Tibial artery (tissue), 4 donors: ENCODE results near the gene ARHGAP15.

ENCODE experiments used
- DNase-seq, 2 donors: peaks; one replicate each; pipeline ENCODE4 v3.0.0-alpha.2; 2019
- H3K27ac ChIP-seq, 2 donors: fragments of 200-600 bp; sonication (generic) in 1 of 2; 1 replicate in 1 of 2; 2 replicates in 1 of 2; pipeline ENCODE4 v1.5.1; 2018 to 2019; ENCODE audit warnings: mild to moderate bottlenecking in 1 of 2
- H3K27me3 ChIP-seq, 2 donors: fragments of 200-600 bp; sonication (generic) in 1 of 2; one replicate each; pipeline versions ENCODE4 v1.5.1 to v1.6.0; 2016 to 2019
- H3K36me3 ChIP-seq, 3 donors: fragments of 200-600 bp; sonication (generic) in 2 of 3; one replicate each; pipeline ENCODE4 v1.5.1; 2016 to 2019; ENCODE audit warnings: mild to moderate bottlenecking in 2 of 3
- H3K4me1 ChIP-seq, 4 donors: fragments of 200-600 bp; sonication (generic) in 2 of 4; 1 replicate in 3 of 4; 2 replicates in 1 of 4; pipeline ENCODE4 v1.5.1; 2016 to 2019
- H3K4me3 ChIP-seq, 2 donors: fragments of 200-600 bp; sonication (generic) in 1 of 2; 1 replicate in 1 of 2; 2 replicates in 1 of 2; pipeline ENCODE4 v1.5.1; 2018 to 2019; ENCODE audit warnings: mild to moderate bottlenecking in 2 of 2
- H3K9me3 ChIP-seq, 3 donors: fragments of 200-600 bp; sonication (generic) in 1 of 3; one replicate each; pipeline ENCODE4 v1.5.1; 2016 to 2019
- intact Hi-C: fragments of 100-400 bp; cut with DNase I; formaldehyde crosslinking; loops from one replicate; pipeline ENCODE4 v1.15.0; 2023; ENCODE audit warnings: low total_unique reads
- TF ChIP-seq, protein P1 (sequence below), 2 experiments: fragments of 200-600 bp in 1 of 2; fragments of 450-650 bp in 1 of 2; IDR thresholded peaks; one replicate each; pipeline ENCODE4 v1.5.1; 2017 to 2019; ENCODE audit warnings: antibody characterized with exemption in 2 of 2, mild to moderate bottlenecking in 1 of 2, moderate library complexity in 1 of 2

The ARHGAP15 gene

DNA sequence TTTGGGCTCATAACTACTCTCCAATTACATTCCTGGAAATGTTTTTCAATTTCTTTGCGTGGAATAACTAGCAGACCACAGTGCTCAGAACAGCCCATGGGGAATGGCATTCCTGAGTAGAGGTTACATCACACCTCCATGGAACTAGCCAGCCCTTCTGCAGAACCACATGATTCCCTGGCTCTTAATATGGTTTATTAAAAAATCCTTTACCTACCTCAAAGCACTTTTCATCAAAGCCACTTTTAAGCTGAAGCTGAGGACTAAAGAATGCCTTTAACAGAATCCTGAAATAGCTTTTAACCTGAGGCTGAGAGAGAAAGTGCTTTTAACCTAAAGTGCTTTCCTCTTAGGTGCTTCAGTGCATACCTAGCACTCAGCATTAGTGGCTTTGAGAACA is 376.3 kb downstream of the ARHGAP15 start:
- Histone ChIP-seq H3K9me3 (no peaks in the 10 kb centered on the region), H3K27ac (no peak overlapping the region), H3K4me1 (no peaks in the 10 kb centered on the region), H3K4me3 (no peak overlapping the region), H3K27me3 (no peaks in the 10 kb centered on the region), H3K36me3 (no peaks in the 10 kb centered on the region)
- TF ChIP-seq, protein P1, sequence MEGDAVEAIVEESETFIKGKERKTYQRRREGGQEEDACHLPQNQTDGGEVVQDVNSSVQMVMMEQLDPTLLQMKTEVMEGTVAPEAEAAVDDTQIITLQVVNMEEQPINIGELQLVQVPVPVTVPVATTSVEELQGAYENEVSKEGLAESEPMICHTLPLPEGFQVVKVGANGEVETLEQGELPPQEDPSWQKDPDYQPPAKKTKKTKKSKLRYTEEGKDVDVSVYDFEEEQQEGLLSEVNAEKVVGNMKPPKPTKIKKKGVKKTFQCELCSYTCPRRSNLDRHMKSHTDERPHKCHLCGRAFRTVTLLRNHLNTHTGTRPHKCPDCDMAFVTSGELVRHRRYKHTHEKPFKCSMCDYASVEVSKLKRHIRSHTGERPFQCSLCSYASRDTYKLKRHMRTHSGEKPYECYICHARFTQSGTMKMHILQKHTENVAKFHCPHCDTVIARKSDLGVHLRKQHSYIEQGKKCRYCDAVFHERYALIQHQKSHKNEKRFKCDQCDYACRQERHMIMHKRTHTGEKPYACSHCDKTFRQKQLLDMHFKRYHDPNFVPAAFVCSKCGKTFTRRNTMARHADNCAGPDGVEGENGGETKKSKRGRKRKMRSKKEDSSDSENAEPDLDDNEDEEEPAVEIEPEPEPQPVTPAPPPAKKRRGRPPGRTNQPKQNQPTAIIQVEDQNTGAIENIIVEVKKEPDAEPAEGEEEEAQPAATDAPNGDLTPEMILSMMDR (IDR thresholded peaks at IDR 0.05), result no peak
- no peak for DNase-seq
- intact Hi-C loops, result no loop called here

DNA sequence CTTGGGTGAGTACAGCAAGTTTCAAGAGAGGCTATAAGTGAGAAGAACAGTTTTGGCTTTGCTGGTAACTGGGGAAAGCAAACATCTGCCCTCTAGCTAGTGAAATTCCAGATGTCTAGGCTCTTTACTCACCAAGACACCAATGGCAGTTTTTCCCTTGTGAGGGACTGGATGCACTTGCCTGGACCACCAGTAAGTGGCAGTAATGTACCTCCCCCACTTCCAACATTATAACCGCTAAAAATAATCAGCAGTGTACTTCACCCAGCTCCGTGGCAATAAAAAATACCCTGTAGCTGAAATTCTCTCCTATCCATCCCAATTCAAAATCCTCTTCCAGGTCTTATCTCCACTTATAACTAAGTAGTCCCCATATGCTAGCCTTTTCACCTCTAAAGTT is 383.9 kb downstream of the ARHGAP15 start:
- intact Hi-C loops, result no loop called here
- peaks cover 0 to 21% (median 10%) of the 10 kb centered on the region in 4 donors for H3K4me1 ChIP-seq
- H3K9me3 ChIP-seq, result no peaks in the 10 kb centered on the region
- H3K4me3 ChIP-seq, result peak overlapping the region in 1 of 2 donors; percentile 5
- TF ChIP-seq, protein P1 (IDR thresholded peaks at IDR 0.05), result peak; percentile 76 to 89
- no peaks in the 10 kb centered on the region for H3K36me3 ChIP-seq
- peak overlapping the region; percentile 47 to 51 for H3K27ac ChIP-seq
- DNase-seq, result peak; percentile 37 to 68
- H3K27me3 ChIP-seq, result no peaks in the 10 kb centered on the region

DNA sequence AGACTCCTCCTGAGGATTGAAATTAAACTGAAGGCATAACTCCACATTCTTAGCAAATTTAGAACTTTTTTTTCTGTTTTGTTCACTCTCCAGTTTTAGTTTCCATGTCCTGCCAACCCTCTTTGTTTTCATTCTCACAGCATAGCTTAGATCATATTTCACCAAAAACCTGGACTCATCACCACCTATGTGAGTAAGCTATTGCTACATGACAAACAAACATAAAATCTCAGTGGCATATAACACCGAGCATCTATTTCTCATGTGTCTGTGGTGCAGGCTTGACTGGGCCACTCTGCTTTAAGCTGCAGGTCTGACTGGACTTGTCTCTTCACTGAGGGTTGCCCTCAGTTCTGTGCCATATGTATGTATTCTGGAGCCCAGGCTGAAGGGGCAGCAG is 385.2 kb downstream of the ARHGAP15 start:
- TF ChIP-seq, protein P1 (IDR thresholded peaks at IDR 0.05), result no peak
- H3K4me3 ChIP-seq, result no peak overlapping the region
- no peaks in the 10 kb centered on the region for H3K27me3 ChIP-seq
- no peaks in the 10 kb centered on the region for H3K9me3 ChIP-seq
- no peaks in the 10 kb centered on the region for H3K36me3 ChIP-seq
- peaks cover 0 to 22% (median 10%) of the 10 kb centered on the region in 4 donors for H3K4me1 ChIP-seq
- peak overlapping the region in 1 of 2 donors; percentile 34 for H3K27ac ChIP-seq
- DNase-seq, result no peak
- intact Hi-C loops, result no loop called here

DNA sequence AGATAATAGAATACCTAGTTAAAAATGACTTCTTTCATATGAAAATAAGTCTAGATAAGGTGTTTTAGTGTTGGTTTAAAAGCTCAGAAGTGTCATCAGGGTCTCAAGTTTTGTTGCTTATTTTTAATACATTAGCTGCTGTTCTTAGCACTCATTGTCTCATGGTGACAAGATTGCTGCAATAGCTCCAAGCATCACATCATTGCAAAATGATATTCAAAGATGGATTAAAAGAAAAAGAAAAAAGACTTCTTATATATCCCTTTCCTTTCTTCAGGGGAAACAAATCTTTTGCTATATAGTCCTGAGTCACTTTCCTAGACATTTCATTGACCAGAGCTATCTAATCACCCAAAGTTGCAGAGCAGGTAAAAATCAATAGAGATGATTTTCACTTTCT is 386.1 kb downstream of the ARHGAP15 start:
- Histone ChIP-seq H3K36me3 (no peaks in the 10 kb centered on the region), H3K27ac (no peak overlapping the region), H3K9me3 (no peaks in the 10 kb centered on the region), H3K27me3 (no peaks in the 10 kb centered on the region), H3K4me1 (peaks cover 0 to 31% (median 10%) of the 10 kb centered on the region in 4 donors), H3K4me3 (no peak overlapping the region)
- DNase-seq, result no peak
- TF ChIP-seq, protein P1 (IDR thresholded peaks at IDR 0.05), result no peak
- intact Hi-C loops, result no loop called here

DNA sequence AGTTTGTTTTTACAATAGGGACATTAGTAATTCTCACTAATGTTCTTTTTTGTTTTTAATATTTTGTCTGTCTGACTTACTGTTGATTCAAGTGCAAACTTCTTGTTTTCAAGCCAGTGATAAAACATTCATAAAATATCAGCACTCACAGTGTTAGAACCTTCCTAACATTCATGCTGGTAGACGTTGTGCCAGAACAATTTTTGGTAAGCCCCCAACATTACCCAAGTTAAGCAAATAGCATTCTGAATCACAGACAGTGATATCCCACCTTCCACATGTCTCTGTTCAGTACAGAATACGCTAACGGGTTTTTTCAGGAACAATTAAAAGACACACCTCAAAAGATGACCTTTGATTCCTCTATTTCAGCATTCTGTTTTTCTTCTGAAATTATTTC is 390.3 kb downstream of the ARHGAP15 start:
- intact Hi-C loops, result no loop called here
- peak overlapping the region in 1 of 2 donors; percentile 7 for H3K27ac ChIP-seq
- H3K4me1 ChIP-seq, result peaks cover 0 to 55% (median 20%) of the 10 kb centered on the region in 4 donors
- no peak for DNase-seq
- no peaks in the 10 kb centered on the region for H3K27me3 ChIP-seq
- no peaks in the 10 kb centered on the region for H3K36me3 ChIP-seq
- H3K9me3 ChIP-seq, result no peaks in the 10 kb centered on the region
- H3K4me3 ChIP-seq, result no peak overlapping the region
- TF ChIP-seq, protein P1 (IDR thresholded peaks at IDR 0.05), result no peak

DNA sequence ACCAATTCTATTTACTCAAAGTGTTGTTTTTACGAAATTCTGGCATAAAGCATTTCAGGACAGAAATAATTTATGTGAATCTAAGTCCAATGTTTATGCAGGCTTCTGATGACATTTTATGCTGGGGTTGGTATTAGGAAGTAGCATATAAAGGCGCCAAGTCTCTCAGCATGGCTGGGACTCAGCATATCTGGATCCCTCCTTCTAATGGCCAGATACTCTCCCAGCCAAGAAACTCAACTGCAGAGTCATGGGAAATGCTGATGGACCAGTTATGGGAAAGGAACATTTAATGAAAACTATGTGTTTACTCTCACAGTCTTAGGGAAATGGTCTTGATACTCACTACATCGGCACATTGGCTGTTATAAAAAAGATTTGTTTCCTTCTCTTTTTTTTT is 392.2 kb downstream of the ARHGAP15 start:
- TF ChIP-seq, protein P1 (IDR thresholded peaks at IDR 0.05), result no peak
- Histone ChIP-seq H3K9me3 (no peaks in the 10 kb centered on the region), H3K4me3 (no peak overlapping the region), H3K27me3 (no peaks in the 10 kb centered on the region), H3K36me3 (no peaks in the 10 kb centered on the region), H3K27ac (peak overlapping the region; percentile 44 to 66), H3K4me1 (peaks cover 0 to 71% (median 26%) of the 10 kb centered on the region in 4 donors)
- intact Hi-C loops, result no loop called here
- no peak for DNase-seq
